GM18909 (cell line): ENCODE results near the gene NUTF2.
"Not testable (repeated sequence)": the region's sequence is repeated elsewhere in the genome, so short reads cannot be mapped to it uniquely, and the experiment has no call there.

Experiments used
- ATAC-seq: cut with Tn5 transposase; IDR thresholded peaks from one replicate; pipeline ENCODE4 v1.9.1; 2021; ENCODE audit warnings: mild to moderate bottlenecking; ENCODE audit not compliant: unreplicated experiment, poor library complexity

NUTF2 gene

GRCh38 chr16:67837190-67837589 lies 9.5 kb upstream of the NUTF2 start:
- not testable (repeated sequence) for ATAC-seq

- ATAC-seq = no peak
Measured at GRCh38 chr16:67837811-67838210, 8.9 kb upstream of the NUTF2 start.

GRCh38 chr16:67841198-67841815 lies 5.4 kb upstream of the NUTF2 start:
- ATAC-seq = no peak

- peak; percentile 54 for ATAC-seq
Measured at GRCh38 chr16:67841816-67842508, 4.8 kb upstream of the NUTF2 start, which contains the start of gene THAP11. Gene THAP11 (plus strand): TSS chr16:67842320. CDS start chr16:67842555, 235 bp downstream.

- peak; percentile 6 for ATAC-seq
Measured at GRCh38 chr16:67842509-67843342, 4.0 kb upstream of the NUTF2 start.

- ATAC-seq = no peak
Measured at GRCh38 chr16:67843343-67843765, 3.4 kb upstream of the NUTF2 start.

- ATAC-seq = no peak
Measured at GRCh38 chr16:67844497-67844896, 2.2 kb upstream of the NUTF2 start.

- no peak for ATAC-seq
Measured at GRCh38 chr16:67845291-67846062, 1.3 kb upstream of the NUTF2 start.

GRCh38 chr16:67846063-67846319 lies 742 bp upstream of the NUTF2 start:
- ATAC-seq = no peak

- peak; percentile 41 for ATAC-seq
Measured at GRCh38 chr16:67847064-67847861, 530 bp downstream of the NUTF2 start, which contains the start of gene CENPT. Gene CENPT (minus strand): TSS chr16:67847693. CDS start chr16:67833859, 13,834 bp downstream.

GRCh38 chr16:67848118-67848517 lies 1.4 kb downstream of the NUTF2 start:
- no peak for ATAC-seq

GRCh38 chr16:67853670-67854069 lies 6.9 kb downstream of the NUTF2 start:
- no peak for ATAC-seq

GRCh38 chr16:67855789-67856188 lies 9.1 kb downstream of the NUTF2 start:
- no peak for ATAC-seq

GRCh38 chr16:67856927-67857546 lies 10.3 kb downstream of the NUTF2 start:
- no peak for ATAC-seq

GRCh38 chr16:67857547-67858233 lies 11.0 kb downstream of the NUTF2 start:
- no peak for ATAC-seq

- ATAC-seq = no peak
Measured at GRCh38 chr16:67858500-67858899, 11.8 kb downstream of the NUTF2 start.

- ATAC-seq = no peak
Measured at GRCh38 chr16:67860589-67861398, 14.1 kb downstream of the NUTF2 start.

- no peak for ATAC-seq
Measured at GRCh38 chr16:67861877-67862276, 15.1 kb downstream of the NUTF2 start.
